Measurements from ENCODE around the gene SEMA4B. TPM values are rescaled to one million over a fixed set of nuclear protein-coding genes. Genes with fewer than 3 reads are reported as not detected.

The SEMA4B gene
- total RNA-seq, 1 experiment from 2014 or later: 13.2 TPM

DNA sequence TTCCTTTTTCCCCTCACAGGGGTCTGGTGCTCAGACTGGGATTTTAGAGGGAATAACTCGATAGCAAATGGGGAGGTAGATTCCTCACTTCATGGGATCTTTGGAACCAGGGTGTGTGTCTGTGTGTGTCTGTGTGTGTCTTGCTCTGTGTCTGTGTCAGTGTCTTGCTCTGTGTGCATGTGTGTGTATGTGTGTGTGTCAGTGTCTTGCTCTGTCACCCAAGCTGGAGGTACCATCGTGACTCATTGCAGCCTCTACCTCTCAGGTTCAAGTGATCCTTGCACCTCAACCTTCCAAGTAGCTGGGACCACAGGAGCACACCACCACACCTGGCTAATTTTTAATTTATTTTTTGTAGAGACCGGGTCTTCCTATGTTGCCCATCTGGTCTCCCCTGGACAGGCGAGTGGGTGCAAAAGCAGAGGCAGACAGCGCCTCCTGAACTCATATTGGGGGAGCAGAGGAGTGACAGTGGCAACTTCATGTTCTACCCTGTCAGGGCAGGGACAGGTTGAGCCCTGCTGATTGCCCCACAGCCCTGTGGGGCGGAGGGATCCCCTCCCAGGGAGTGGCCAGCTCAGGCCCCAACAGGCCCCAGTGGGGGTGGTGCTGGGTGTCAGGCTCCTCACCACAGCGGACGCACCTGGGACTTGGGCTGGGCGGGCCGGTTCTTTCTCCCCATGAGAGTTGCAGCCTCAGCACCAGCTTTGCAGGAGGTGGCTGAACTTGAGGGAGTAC lies 10.4 kb upstream of the SEMA4B start:
- Histone ChIP-seq H3K4me3 (ENCODE audit: low read depth, low read length, poor library complexity, severe bottlenecking) (no peak overlapping the region), H3K4me1 (ENCODE audit: insufficient read depth, low read length, poor library complexity, severe bottlenecking) (peaks cover 13% of the 10 kb centered on the region), H3K36me3 (ENCODE audit: insufficient read depth, low read length, poor library complexity, severe bottlenecking) (no peaks in the 10 kb centered on the region), H3K9me3 (ENCODE audit: low read depth, low read length, poor library complexity, severe bottlenecking) (no peaks in the 10 kb centered on the region), H3K27ac (ENCODE audit: low read depth, low read length, poor library complexity, severe bottlenecking) (no peak overlapping the region), H3K27me3 (replicated peaks; ENCODE audit: insufficient read depth, low read depth, low read length, poor library complexity) (no peaks in the 10 kb centered on the region)
- intact Hi-C loops (cut with micrococcal nuclease; ENCODE audit: unreplicated experiment): no loop called here
- TF ChIP-seq EZH2 (IDR thresholded peaks at IDR 0.05; ENCODE audit: borderline replicate concordance, low read depth, low read length, poor library complexity, severe bottlenecking) (no peak), CTCF (conservative IDR thresholded peaks at IDR 0.05; ENCODE audit: low read depth, low read length) (no peak)
- POLR2A ChIA-PET (ENCODE audit: low non-redundant PET): no interaction called here
- BruUV-seq (replicated peaks): no TSS peak
- CTCF ChIA-PET: no interaction called here
- no peak for DNase-seq (ENCODE audit: low spot score)

- Histone ChIP-seq H3K9me3 (ENCODE audit: low read depth, low read length, poor library complexity, severe bottlenecking) (no peaks in the 10 kb centered on the region), H3K4me1 (ENCODE audit: insufficient read depth, low read length, poor library complexity, severe bottlenecking) (peaks cover 13% of the 10 kb centered on the region), H3K27me3 (replicated peaks; ENCODE audit: insufficient read depth, low read depth, low read length, poor library complexity) (no peaks in the 10 kb centered on the region), H3K36me3 (ENCODE audit: insufficient read depth, low read length, poor library complexity, severe bottlenecking) (no peaks in the 10 kb centered on the region), H3K4me3 (ENCODE audit: low read depth, low read length, poor library complexity, severe bottlenecking) (no peak overlapping the region), H3K27ac (ENCODE audit: low read depth, low read length, poor library complexity, severe bottlenecking) (no peak overlapping the region)
- intact Hi-C loops (cut with micrococcal nuclease; ENCODE audit: unreplicated experiment): no loop called here
- no peak for TF ChIP-seq EZH2 (IDR thresholded peaks at IDR 0.05; ENCODE audit: borderline replicate concordance, low read depth, low read length, poor library complexity, severe bottlenecking)
- TF ChIP-seq CTCF (conservative IDR thresholded peaks at IDR 0.05; ENCODE audit: low read depth, low read length): no peak
- no peak for DNase-seq (ENCODE audit: low spot score)
- CTCF ChIA-PET: interaction anchor here (0.5 kb wide), 1 partner anchor 34 kb away, joined by 3 read pairs; no protein-coding TSS in a partner anchor
- BruUV-seq (replicated peaks): no TSS peak
- POLR2A ChIA-PET (ENCODE audit: low non-redundant PET): no interaction called here
These were observed 9.8 kb upstream of the SEMA4B start for GRCh38 chr15:90191344-90191687.

DNA sequence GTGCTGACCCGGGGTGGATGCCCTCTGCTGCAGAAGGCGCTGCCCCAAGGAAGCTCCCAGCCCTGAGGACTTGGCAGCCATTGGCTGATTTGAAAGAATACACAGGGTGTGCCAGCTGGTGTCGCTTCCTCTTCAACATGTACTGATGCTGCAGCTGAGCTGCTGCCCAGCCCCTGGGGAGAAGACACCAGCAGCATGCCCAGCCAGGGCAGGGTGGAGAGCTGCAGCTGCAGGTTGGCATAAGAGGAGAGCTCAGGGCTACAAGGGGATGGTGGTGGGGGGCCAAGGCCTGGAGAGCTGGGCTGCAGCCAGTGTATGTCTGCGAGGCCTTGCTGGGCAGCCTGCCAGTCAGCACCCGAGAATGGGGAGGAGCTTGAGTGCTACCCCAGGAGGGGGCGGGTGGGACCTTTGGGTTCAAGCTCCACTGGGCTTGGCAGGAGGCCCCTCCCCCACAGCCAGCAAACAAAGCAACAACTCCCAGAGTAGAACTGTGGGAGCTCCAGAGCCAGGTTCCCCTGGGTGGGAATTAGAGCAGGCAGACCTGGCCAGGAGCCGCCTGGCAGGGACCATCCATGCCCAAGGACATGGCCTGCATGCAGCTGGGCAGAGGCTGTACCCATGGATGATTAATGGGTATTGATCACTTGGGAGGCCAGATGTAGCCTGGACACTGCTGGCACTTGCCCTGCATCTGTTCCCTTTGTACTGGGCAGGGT lies 9.2 kb upstream of the SEMA4B start:
- intact Hi-C loops (cut with micrococcal nuclease; ENCODE audit: unreplicated experiment): no loop called here
- no peak for TF ChIP-seq EZH2 (IDR thresholded peaks at IDR 0.05; ENCODE audit: borderline replicate concordance, low read depth, low read length, poor library complexity, severe bottlenecking)
- no peak for TF ChIP-seq CTCF (conservative IDR thresholded peaks at IDR 0.05; ENCODE audit: low read depth, low read length)
- H3K27ac ChIP-seq (ENCODE audit: low read depth, low read length, poor library complexity, severe bottlenecking): no peak overlapping the region
- no peaks in the 10 kb centered on the region for H3K27me3 ChIP-seq (replicated peaks; ENCODE audit: insufficient read depth, low read depth, low read length, poor library complexity)
- BruUV-seq (replicated peaks): no TSS peak
- peaks cover 13% of the 10 kb centered on the region for H3K4me1 ChIP-seq (ENCODE audit: insufficient read depth, low read length, poor library complexity, severe bottlenecking)
- POLR2A ChIA-PET (ENCODE audit: low non-redundant PET): no interaction called here
- peak; percentile 51 for DNase-seq (ENCODE audit: low spot score)
- CTCF ChIA-PET: interaction anchor here (0.5 kb wide), 1 partner anchor 35 kb away, joined by 3 read pairs; no protein-coding TSS in a partner anchor
- no peaks in the 10 kb centered on the region for H3K36me3 ChIP-seq (ENCODE audit: insufficient read depth, low read length, poor library complexity, severe bottlenecking)
- no peak overlapping the region for H3K4me3 ChIP-seq (ENCODE audit: low read depth, low read length, poor library complexity, severe bottlenecking)
- H3K9me3 ChIP-seq (ENCODE audit: low read depth, low read length, poor library complexity, severe bottlenecking): no peaks in the 10 kb centered on the region

Measured in A673 (cell line).